ENCODE results near the gene BTBD18.
A peak's percentile ranks its signal among the peaks of the same experiment; 100 is the strongest.

BTBD18 gene

DNA sequence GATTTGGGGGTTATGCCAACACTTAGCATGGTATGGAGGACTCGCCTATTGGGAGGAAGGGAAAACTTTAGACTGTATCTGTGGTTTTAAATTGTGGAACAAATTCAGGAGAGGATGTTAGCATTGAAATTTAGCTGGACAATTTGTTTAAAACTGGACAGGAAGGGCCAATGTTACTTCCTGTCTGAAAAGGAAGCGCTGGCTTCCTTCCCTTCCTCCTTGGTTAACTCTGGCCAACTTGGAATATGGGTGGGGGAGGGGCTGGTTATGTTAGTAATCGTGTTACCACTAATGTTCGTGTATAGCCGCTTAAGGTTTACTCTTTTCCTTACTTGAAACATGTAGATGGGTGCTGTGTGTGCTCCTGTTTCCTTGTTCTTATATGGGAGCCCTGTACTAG lies 23.9 kb upstream of the BTBD18 start:
- no peak for DNase-seq

DNA sequence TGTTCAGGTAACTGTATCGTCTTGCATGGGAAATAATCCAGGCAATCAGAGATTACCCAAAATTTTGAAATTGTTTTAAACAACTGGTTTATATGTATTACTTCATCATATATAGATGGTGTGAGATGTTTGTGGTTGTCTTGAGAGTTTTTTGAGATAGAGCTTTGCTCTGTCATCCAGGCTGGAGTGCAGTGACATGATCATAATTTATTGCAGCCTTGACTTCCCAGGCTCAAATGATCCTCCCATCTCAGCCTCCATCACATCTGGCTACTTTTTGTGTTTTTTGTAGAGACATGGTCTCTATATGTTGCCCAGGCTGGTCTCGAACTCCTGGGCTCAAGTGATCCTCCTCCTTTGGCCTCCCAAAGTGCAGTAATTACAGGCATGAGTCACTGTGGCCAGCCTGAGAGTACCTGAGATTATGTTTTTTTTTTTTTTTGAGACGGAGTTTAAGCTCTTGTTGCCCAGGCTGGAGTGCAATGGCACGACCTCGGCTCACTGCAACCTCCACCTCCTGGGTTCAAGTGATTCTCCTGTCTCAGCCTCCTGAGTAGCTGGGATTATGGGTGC lies 21.5 kb upstream of the BTBD18 start:
- no peak for DNase-seq

- DNase-seq = no peak
These were observed 20.9 kb upstream of the BTBD18 start for GRCh38 chr11:57772562-57772961.

GRCh38 chr11:57771365-57771764 lies 19.7 kb upstream of the BTBD18 start:
- DNase-seq = no peak

GRCh38 chr11:57770793-57771192 lies 19.2 kb upstream of the BTBD18 start:
- no peak for DNase-seq

DNA sequence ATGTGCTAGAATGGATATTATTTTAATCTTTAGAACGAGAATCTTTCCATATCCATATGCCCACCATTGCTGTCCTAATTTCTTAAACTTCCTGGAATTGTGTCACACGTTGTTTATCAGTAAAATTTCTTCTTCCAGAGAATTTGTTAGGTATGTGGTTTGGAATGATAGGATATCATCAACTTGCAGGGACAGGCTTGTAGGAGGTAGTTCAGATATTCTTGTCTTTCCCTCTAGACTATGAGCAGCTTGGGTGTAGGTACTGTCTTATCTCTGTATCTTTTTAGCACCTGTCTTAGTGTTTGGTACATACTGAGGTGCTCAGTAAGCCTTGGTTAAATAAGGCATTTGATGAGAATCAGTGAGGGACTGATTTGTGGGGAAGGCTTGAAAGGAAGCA lies 13.4 kb upstream of the BTBD18 start:
- no peak for DNase-seq

DNA sequence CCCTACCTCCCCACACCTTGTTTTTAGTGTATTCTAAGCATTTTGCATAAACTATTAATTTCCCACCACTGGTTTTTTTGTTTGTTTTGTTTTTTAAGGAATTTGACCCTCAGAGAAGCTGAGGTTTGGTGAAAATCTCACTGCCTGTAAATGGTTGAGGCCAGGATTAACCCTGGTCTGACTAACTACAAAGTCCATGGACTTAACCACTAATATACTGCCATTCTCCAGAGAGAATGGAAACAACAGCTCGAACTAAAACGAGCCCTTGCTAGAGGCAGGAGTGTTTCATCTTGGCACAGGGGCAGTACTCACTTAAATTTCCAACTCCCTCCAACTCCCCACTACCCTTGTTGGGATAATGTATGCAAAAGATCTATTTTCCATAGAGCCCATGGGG lies 12.9 kb upstream of the BTBD18 start:
- peak; percentile 12 for DNase-seq

GRCh38 chr11:57764021-57764420 lies 12.4 kb upstream of the BTBD18 start:
- no peak for DNase-seq

DNA sequence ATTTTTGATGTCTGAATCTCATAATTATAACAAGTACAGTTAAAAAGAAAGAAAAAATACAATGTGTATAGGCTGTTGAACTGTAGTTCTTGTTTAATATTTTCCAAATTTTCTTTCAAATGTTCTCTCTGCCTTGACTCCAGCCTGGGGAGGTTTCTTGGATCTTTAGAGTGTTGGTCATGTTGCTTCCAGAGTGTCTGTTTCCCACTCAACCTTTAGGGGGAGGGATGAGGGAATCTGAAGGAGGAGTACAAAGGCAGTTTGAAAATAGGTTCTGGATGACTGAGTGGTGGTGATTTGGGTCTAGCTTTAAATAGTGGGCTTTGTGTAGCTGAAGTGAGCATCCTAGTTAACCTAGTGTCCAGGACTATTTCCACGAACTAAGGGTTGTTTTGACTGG lies 11.9 kb upstream of the BTBD18 start:
- peak; percentile 65 for DNase-seq

GRCh38 chr11:57762235-57762861 lies 10.7 kb upstream of the BTBD18 start:
- peak; percentile 43 for DNase-seq

GRCh38 chr11:57761301-57762234 lies 9.9 kb upstream of the BTBD18 start, which contains the start of gene CTNND1:
CTNND1 (plus strand) TSS chr11:57761802; CDS start chr11:57791479, 29,677 bp downstream.
- DNase-seq = peak; percentile 94

DNA sequence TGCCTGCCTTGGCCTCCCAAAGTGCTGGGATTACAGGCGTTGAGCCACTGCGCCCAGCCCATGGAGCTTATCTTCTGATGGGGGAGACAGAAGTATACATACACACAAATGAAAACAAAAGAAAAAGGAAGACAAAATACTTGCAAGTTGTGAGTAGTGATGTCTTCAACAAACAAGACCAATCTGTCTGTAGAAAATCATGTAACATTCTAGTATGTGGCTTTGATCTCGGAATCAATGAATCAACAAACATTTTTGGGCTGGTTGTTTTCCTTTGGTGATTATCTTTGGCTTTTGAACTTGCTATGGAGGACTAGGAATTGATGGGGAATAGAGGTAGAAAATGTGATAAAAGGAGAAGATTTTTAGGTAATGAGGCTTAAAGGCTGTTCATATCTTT lies 6.6 kb upstream of the BTBD18 start:
- DNase-seq = no peak

DNA sequence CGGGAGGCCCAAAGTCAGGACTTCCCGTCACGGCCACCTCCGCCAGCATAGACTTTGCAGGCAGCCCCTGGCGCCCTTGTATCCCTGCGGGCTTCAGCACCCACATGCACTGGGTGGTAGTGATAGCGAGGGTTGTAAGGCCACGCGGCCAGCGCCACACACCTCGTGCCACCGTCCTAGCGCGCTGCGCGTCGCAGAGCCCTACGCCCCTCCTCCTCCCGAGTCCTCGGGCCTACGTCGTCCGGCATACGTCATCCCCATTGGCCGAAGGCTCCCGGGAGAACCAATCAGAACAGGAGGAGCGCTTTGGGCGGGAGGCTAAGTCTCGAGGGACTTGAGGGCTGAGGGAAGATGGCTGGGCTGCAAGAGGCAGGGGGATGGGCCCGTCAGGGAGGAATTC lies 1.3 kb upstream of the BTBD18 start:
- DNase-seq = no peak

GRCh38 chr11:57751176-57751575 lies 443 bp downstream of the BTBD18 start:
- no peak for DNase-seq

- no peak for DNase-seq
These were observed 4.7 kb downstream of the BTBD18 start for GRCh38 chr11:57746920-57747319.

DNA sequence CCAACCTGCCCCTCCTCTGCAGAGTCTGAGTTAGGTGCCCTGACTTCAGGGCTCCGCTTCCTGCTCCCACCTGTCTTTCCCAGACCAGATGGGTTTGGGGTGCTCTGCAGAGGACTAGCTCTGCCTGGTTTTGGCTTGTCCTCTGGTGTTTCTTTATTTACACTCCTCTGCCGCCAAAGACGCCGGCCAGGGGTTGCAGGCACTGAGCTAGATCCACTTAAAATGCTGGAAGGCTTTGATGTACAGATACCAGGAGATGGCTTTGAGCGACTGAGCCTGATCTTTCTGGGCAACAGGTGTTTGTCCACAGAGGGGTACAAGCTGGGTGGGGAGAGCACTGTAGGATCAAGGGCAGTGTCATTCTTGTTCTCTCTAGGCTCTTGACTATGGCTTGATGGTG lies 6.4 kb downstream of the BTBD18 start:
- no peak for DNase-seq

- DNase-seq = no peak
These were observed 7.3 kb downstream of the BTBD18 start for GRCh38 chr11:57744357-57744756.

- DNase-seq = no peak
These were observed 9.5 kb downstream of the BTBD18 start for GRCh38 chr11:57742087-57742452.

- DNase-seq = peak; percentile 97
These were observed 10.2 kb downstream of the BTBD18 start, which contains the start of gene SELENOH for GRCh38 chr11:57741132-57742086. SELENOH (plus strand) TSS chr11:57741491; CDS start chr11:57741596, 105 bp downstream.

GRCh38 chr11:57735619-57736298 lies 15.9 kb downstream of the BTBD18 start:
- DNase-seq = no peak

GRCh38 chr11:57732661-57733060 lies 19.0 kb downstream of the BTBD18 start:
- DNase-seq = no peak

DNA sequence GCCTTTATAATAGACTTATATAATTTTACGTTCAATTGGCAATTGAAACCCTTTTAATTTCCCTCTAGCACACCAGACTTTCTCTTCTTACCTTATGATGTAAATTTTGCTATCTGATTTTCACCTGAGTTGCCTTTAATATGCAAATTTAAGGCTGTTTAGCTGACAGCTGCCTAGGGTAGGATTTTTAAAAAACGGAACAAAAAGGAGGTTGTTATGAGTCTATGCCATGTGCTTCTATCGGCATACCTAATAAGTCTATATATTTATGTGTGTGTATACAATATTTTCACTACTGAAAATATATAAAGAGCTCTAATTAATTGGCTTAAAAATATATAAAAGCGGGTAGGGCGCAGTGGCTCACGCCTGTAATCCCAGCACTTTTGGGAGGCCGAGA lies 22.1 kb downstream of the BTBD18 start:
- DNase-seq = no peak

Data from retina (tissue), 1 donor.